Neural cell (in vitro differentiated cells): ENCODE measurements around the gene TAL1.

Experiments
- CTCF ChIP-seq: fragments of 450-650 bp; IDR thresholded peaks from 2 replicates; pipeline ENCODE4 v1.5.1; 2014; ENCODE audit warnings: antibody characterized with exemption, mild to moderate bottlenecking, moderate library complexity; ENCODE audit not compliant: poor library complexity, severe bottlenecking
- EP300 ChIP-seq: fragments of 450-650 bp; conservative IDR thresholded peaks from 2 replicates; pipeline ENCODE4 v1.6.1; 2014; ENCODE audit warnings: antibody characterized with exemption, mild to moderate bottlenecking, moderate library complexity; ENCODE audit not compliant: poor library complexity, severe bottlenecking
- EZH2 ChIP-seq: fragments of 200-600, 300-800 bp; shearing (Covaris generic), sonication (generic); IDR thresholded peaks from 2 replicates; pipeline ENCODE4 v1.6.1; 2014; ENCODE audit warnings: antibody characterized with exemption, low read length, borderline replicate concordance, mild to moderate bottlenecking; ENCODE audit not compliant: insufficient read depth, poor library complexity, severe bottlenecking
- MXI1 ChIP-seq: fragments of 450-650 bp; conservative IDR thresholded peaks from 2 replicates; pipeline ENCODE4 v1.6.1; 2014; ENCODE audit warnings: antibody characterized with exemption, mild to moderate bottlenecking; ENCODE audit not compliant: poor library complexity, severe bottlenecking
- POLR2AphosphoS5 ChIP-seq: IDR thresholded peaks from 2 replicates; pipeline ENCODE4 v1.6.1; 2012
- RAD21 ChIP-seq: fragments of 450-650 bp; conservative IDR thresholded peaks from 2 replicates; pipeline ENCODE4 v1.6.1; 2014; ENCODE audit warnings: antibody characterized with exemption, mild to moderate bottlenecking, moderate library complexity
- REST ChIP-seq: IDR thresholded peaks from 2 replicates; pipeline ENCODE4 v1.6.1; 2012; ENCODE audit warnings: borderline replicate concordance
- TAF1 ChIP-seq: IDR thresholded peaks from 2 replicates; pipeline ENCODE4 v1.6.1; 2012; ENCODE audit warnings: low read depth

- TF ChIP-seq CTCF (no peak), TAF1 (no peak), POLR2AphosphoS5 (no peak), EZH2 (no peak), RAD21 (no peak), REST (no peak), EP300 (no peak), MXI1 (no peak)
Observed at GRCh38 chr1:47280142-47280541, 48.1 kb upstream of the TAL1 start.
